ENCODE measurements around the gene ITGB6. TPM values are rescaled to one million over a fixed set of nuclear protein-coding genes. Genes with fewer than 3 reads are reported as not detected.

The ITGB6 gene
- total and polyA plus RNA-seq, 2 of the 8 experiments (the other 6 are each of a cell fraction or from before 2014, with no cell fraction given), result not detected

GRCh38 chr2:160156665-160157064 is 43.4 kb downstream of the ITGB6 start:
- H2BK20ac ChIP-seq (ENCODE audit: low read length), result no peak overlapping the region
- no peak overlapping the region for H4K8ac ChIP-seq (ENCODE audit: extremely low read depth, insufficient read depth, low read length)
- no peak overlapping the region for H3K4me2 ChIP-seq (ENCODE audit: insufficient read depth in 1 of 2, low read depth in 2 of 2, low read length in 2 of 2)
- no peaks in the 10 kb centered on the region for H4K20me1 ChIP-seq (replicated peaks in 1 of 2; ENCODE audit: control insufficient read depth in 1 of 2, insufficient read depth in 2 of 2, low read length in 2 of 2)
- 85% methylated on average over 2 of the region's 2 CpGs; no CpG with 5 or more reads in 1 of the 2 experiments for WGBS, 2 experiments (ENCODE audit: extremely low coverage in 1 of 2, insufficient coverage in 1 of 2, insufficient read length in 1 of 2, insufficient replicate concordance in 2 of 2, low coverage in 1 of 2, low lambda C conversion rate in 2 of 2, missing lambda C conversion rate in 1 of 2)
- TF ChIP-seq HDAC2 (IDR thresholded peaks at IDR 0.05; ENCODE audit: borderline replicate concordance in 1 of 2, low read depth in 2 of 2, low read length in 2 of 2) (no peak), CHD1 (IDR thresholded peaks at IDR 0.05; ENCODE audit: low read depth, low read length) (no peak), SIRT6 (IDR thresholded peaks at IDR 0.05; ENCODE audit: low read length) (no peak), RAD21 (IDR thresholded peaks at IDR 0.05 in 1 of 2, conservative IDR thresholded peaks at IDR 0.05 in 1 of 2; ENCODE audit: low read depth in 2 of 2, low read length in 2 of 2) (no peak), SIN3A (conservative IDR thresholded peaks at IDR 0.05 in 1 of 2, IDR thresholded peaks at IDR 0.05 in 1 of 2; ENCODE audit: low read depth in 1 of 2, low read length in 2 of 2) (no peak), SP2 (IDR thresholded peaks at IDR 0.05; ENCODE audit: low read length) (no peak), SP4 (IDR thresholded peaks at IDR 0.05; ENCODE audit: low read length) (no peak)
- H3K18ac ChIP-seq (ENCODE audit: extremely low read depth, low read length), result no peak overlapping the region
- H2AFZ ChIP-seq (ENCODE audit: low read length), result no peak overlapping the region
- ChIA-PET CTCF (ENCODE audit: partially characterized antibody) (interaction anchor here (0.8 to 1.7 kb wide), 7 partner anchors 11 to 106 kb away, joined by 3 to 9 read pairs (median 4); no protein-coding TSS in a partner anchor), POLR2A (ENCODE audit: partially characterized antibody) (interaction anchor here (0.7 kb wide), 1 partner anchor 44 kb away, joined by 3 read pairs; the partner anchor contains the start of gene ITGB6)
- no peak overlapping the region for H4K91ac ChIP-seq (replicated peaks; ENCODE audit: insufficient read length, low read length)
- DNase-seq (ENCODE audit: low read depth in 1 of 2, low spot score in 2 of 2) (no peak), FAIRE-seq (no peak)
- H3K9ac ChIP-seq (replicated peaks in 1 of 4; ENCODE audit: extremely low read depth in 1 of 4, low read depth in 3 of 4, low read length in 3 of 4), result no peak overlapping the region
- H3K4me3 ChIP-seq (ENCODE audit: extremely low read depth in 1 of 4, insufficient read depth in 2 of 4, low read depth in 3 of 4, low read length in 4 of 4), result no peak overlapping the region
- H3K4ac ChIP-seq (replicated peaks; ENCODE audit: insufficient read length, low read depth, low read length), result no peak overlapping the region
- peaks cover 0 to 3% (median 0%) of the 10 kb centered on the region in 4 experiments; a peak in 1 of 7 replicates for H3K4me1 ChIP-seq (replicated peaks in 1 of 4; ENCODE audit: control insufficient read depth in 3 of 4, insufficient read depth in 4 of 4, low read length in 3 of 4)
- no peak overlapping the region for H2BK5ac ChIP-seq (ENCODE audit: low read depth, low read length)
- H2AK5ac ChIP-seq (ENCODE audit: low read depth, low read length), result no peak overlapping the region
- no peaks in the 10 kb centered on the region for H3K79me1 ChIP-seq (ENCODE audit: low read depth, low read length)
- no peak overlapping the region for H2BK15ac ChIP-seq (ENCODE audit: low read length)
- H3K14ac ChIP-seq (ENCODE audit: insufficient read length), result no peak overlapping the region
- H2BK120ac ChIP-seq (replicated peaks; ENCODE audit: low read depth, low read length), result no peak overlapping the region
- no peak overlapping the region for H3K23ac ChIP-seq (ENCODE audit: insufficient read length)
- no peak overlapping the region for H3K27ac ChIP-seq (ENCODE audit: low read depth, low read length)
- H3K56ac ChIP-seq (replicated peaks; ENCODE audit: insufficient read length, low read depth, low read length), result no peak overlapping the region
- H3K79me2 ChIP-seq (ENCODE audit: control insufficient read depth in 1 of 2, insufficient read depth in 2 of 2, low read length in 2 of 2), result no peaks in the 10 kb centered on the region
- H3K9me3 ChIP-seq (ENCODE audit: insufficient read depth in 2 of 2, low read depth in 1 of 2, low read length in 1 of 2), result no peaks in the 10 kb centered on the region; a peak in 1 of 4 replicates
- H3K27me3 ChIP-seq (replicated peaks in 1 of 4; ENCODE audit: control insufficient read depth in 3 of 4, extremely low read depth in 1 of 4, insufficient read depth in 3 of 4, low read length in 3 of 4), result no peaks in the 10 kb centered on the region
- H2BK12ac ChIP-seq (ENCODE audit: low read depth, low read length), result no peak overlapping the region
- no peaks in the 10 kb centered on the region for H3K36me3 ChIP-seq (ENCODE audit: control insufficient read depth in 2 of 4, insufficient read depth in 4 of 4, low read length in 3 of 4)
- H3K23me2 ChIP-seq (ENCODE audit: low read depth, low read length), result no peaks in the 10 kb centered on the region
- no peak overlapping the region for H4K5ac ChIP-seq (ENCODE audit: insufficient read length, low read depth, low read length)

Data from H1 (cell line).